ENCODE measurements around the gene TSHR. TPM values are rescaled to one million over a fixed set of nuclear protein-coding genes. Genes with fewer than 3 reads are reported as not detected.

The TSHR gene
- total and polyA plus RNA-seq, 2 donors (not counting 3 experiments of a cell fraction or from before 2014, with no cell fraction given), result not detected

DNA sequence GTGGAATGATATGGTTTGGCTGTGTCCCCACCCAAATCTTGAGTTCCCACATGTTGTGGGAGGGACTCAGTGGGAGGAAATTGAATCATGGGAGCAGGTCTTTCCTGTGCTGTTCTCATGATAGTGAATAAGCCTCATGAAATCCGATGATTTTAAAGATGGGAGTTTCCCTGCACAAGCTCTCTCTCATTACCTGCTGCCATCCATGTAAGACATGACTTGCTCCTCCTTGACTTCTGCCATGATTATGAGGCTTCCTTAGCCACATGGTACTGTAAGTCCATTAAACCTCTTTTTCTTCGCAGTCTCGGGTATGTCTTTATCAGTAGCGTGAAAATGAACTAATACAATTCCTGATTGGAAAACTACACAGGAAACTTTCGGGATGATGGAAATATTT, 100.5 kb downstream of the TSHR start:
- POLR2A ChIA-PET, result interaction anchor here (0.6 kb wide), 1 partner anchor 845 kb away, joined by 3 read pairs; the partner anchor contains the start of gene DIO2
- H3K4me2 ChIP-seq (ENCODE audit: insufficient read depth, low read length), result no peak overlapping the region
- H3K9ac ChIP-seq (replicated peaks; ENCODE audit: extremely low read depth, insufficient read depth, low read length), result no peak overlapping the region
- no peaks in the 10 kb centered on the region for H3K9me1 ChIP-seq (replicated peaks; ENCODE audit: control insufficient read depth, extremely low read depth, insufficient read depth, low read length)
- H2AFZ ChIP-seq (ENCODE audit: low read depth, low read length), result no peak overlapping the region
- no peak for FAIRE-seq
- H3K4me3 ChIP-seq (replicated peaks in 1 of 3; ENCODE audit: insufficient read depth in 1 of 3, low read depth in 1 of 3, low read length in 3 of 3), result no peak overlapping the region
- H3K27me3 ChIP-seq (ENCODE audit: control insufficient read depth in 2 of 2, insufficient read depth in 2 of 2, low read length in 2 of 2), result no peaks in the 10 kb centered on the region
- H3K27ac ChIP-seq (ENCODE audit: insufficient read depth, low read depth, low read length), result no peak overlapping the region
- H3K4me1 ChIP-seq (ENCODE audit: control insufficient read depth, extremely low read depth, insufficient read depth, low read length), result no peaks in the 10 kb centered on the region
- CTCF ChIA-PET, result no interaction called here
- H4K20me1 ChIP-seq (replicated peaks; ENCODE audit: control insufficient read depth, extremely low read depth, insufficient read depth, low read length), result no peaks in the 10 kb centered on the region
- no peaks in the 10 kb centered on the region for H3K79me2 ChIP-seq (ENCODE audit: control insufficient read depth, insufficient read depth, low read length)
- BruUV-seq (replicated peaks), result no TSS peak
- dilution Hi-C loops (cut with MboI; ENCODE audit: extremely low pct_ligation_motif_present, low sequenced_read_pairs) (no loop called here), intact Hi-C loops (cut with micrococcal nuclease) (no loop called here)
- no peak for TF ChIP-seq POLR2AphosphoS5 (IDR thresholded peaks at IDR 0.05; ENCODE audit: insufficient read depth, low read depth, low read length)
- TF ChIP-seq POLR2A (IDR thresholded peaks at IDR 0.05; ENCODE audit: low read depth, low read length), result no peak
- TF ChIP-seq MYC (IDR thresholded peaks at IDR 0.05; ENCODE audit: low read depth, low read length), result no peak
- TF ChIP-seq, protein P1, sequence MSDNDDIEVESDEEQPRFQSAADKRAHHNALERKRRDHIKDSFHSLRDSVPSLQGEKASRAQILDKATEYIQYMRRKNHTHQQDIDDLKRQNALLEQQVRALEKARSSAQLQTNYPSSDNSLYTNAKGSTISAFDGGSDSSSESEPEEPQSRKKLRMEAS (IDR thresholded peaks at IDR 0.05; ENCODE audit: insufficient read depth, insufficient read length), result no peak
- no peak for TF ChIP-seq FOS (IDR thresholded peaks at IDR 0.05; ENCODE audit: borderline replicate concordance, insufficient read depth, low read length)
- TF ChIP-seq, protein P2, sequence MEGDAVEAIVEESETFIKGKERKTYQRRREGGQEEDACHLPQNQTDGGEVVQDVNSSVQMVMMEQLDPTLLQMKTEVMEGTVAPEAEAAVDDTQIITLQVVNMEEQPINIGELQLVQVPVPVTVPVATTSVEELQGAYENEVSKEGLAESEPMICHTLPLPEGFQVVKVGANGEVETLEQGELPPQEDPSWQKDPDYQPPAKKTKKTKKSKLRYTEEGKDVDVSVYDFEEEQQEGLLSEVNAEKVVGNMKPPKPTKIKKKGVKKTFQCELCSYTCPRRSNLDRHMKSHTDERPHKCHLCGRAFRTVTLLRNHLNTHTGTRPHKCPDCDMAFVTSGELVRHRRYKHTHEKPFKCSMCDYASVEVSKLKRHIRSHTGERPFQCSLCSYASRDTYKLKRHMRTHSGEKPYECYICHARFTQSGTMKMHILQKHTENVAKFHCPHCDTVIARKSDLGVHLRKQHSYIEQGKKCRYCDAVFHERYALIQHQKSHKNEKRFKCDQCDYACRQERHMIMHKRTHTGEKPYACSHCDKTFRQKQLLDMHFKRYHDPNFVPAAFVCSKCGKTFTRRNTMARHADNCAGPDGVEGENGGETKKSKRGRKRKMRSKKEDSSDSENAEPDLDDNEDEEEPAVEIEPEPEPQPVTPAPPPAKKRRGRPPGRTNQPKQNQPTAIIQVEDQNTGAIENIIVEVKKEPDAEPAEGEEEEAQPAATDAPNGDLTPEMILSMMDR (IDR thresholded peaks at IDR 0.05; ENCODE audit: extremely low read depth in 1 of 2, insufficient read depth in 1 of 2, low read depth in 1 of 2, low read length in 2 of 2), result no peak
- no peak for TF ChIP-seq EZH2 (IDR thresholded peaks at IDR 0.05; ENCODE audit: borderline replicate concordance, low read depth, low read length, severe bottlenecking)
- no peak for TF ChIP-seq JUN (IDR thresholded peaks at IDR 0.05; ENCODE audit: borderline replicate concordance, insufficient read depth, insufficient read length, low read depth)
- no peak for TF ChIP-seq GATA2 (IDR thresholded peaks at IDR 0.05; ENCODE audit: insufficient read depth, insufficient read length, low read depth, low read length)
- H3K9me3 ChIP-seq (replicated peaks; ENCODE audit: control insufficient read depth, insufficient read depth, low read length), result no peaks in the 10 kb centered on the region
- no peaks in the 10 kb centered on the region for H3K36me3 ChIP-seq (ENCODE audit: control insufficient read depth in 2 of 2, extremely low read depth in 1 of 2, insufficient read depth in 2 of 2, low read length in 2 of 2)
- DNase-seq (ENCODE audit: low read depth, low spot score), result no peak
